Kidney (tissue), 14 donors: ENCODE measurements around the gene MIB1. TPM values are rescaled to one million over a fixed set of nuclear protein-coding genes. Genes with fewer than 3 reads are reported as not detected.

Experiments used
- DNase-seq, 5 donors: peaks; one replicate each; pipeline ENCODE4 v3.0.0-alpha.2; 2013 to 2020
- FAIRE-seq: peaks from 2 replicates; lab custom pipeline; 2012; peaks lifted over from hg19 to GRCh38; lab: Jason Lieb, UNC
- H3K27ac ChIP-seq, 2 donors: one replicate each; pipeline ENCODE4 v1.7.0; 2013; ENCODE audit warnings: low read depth in 2 of 2, low read length in 2 of 2, inconsistent platforms in 1 of 2
- H3K27me3 ChIP-seq: one replicate; pipeline ENCODE4 v1.7.1; 2013; ENCODE audit warnings: low read length, inconsistent platforms; ENCODE audit not compliant: control insufficient read depth, insufficient read depth
- H3K36me3 ChIP-seq, 3 donors: one replicate each; pipeline versions ENCODE4 v1.7.0 to v1.7.1; 2013; ENCODE audit warnings: low read length in 3 of 3, control low read depth in 1 of 3, inconsistent platforms in 1 of 3; ENCODE audit not compliant: insufficient read depth in 3 of 3, control insufficient read depth in 2 of 3
- H3K4me1 ChIP-seq, 3 donors: one replicate each; pipeline versions ENCODE4 v1.7.0 to v1.7.1; 2013; ENCODE audit warnings: low read length in 3 of 3, inconsistent platforms in 1 of 3, low read depth in 1 of 3; ENCODE audit not compliant: control insufficient read depth in 2 of 3, insufficient read depth in 2 of 3
- H3K4me3 ChIP-seq, 3 donors: one replicate each; pipeline versions ENCODE4 v1.7.0 to v1.8.1; 2013; ENCODE audit warnings: low read length in 3 of 3, control low read depth in 1 of 3, inconsistent platforms in 1 of 3
- H3K9ac ChIP-seq, 3 donors: one replicate each; pipeline versions ENCODE4 v1.7.0 to v1.7.1; 2013; ENCODE audit warnings: low read length in 3 of 3, control low read depth in 1 of 3, inconsistent platforms in 1 of 3
- H3K9me3 ChIP-seq, 3 donors: one replicate each; pipeline versions ENCODE4 v1.7.0 to v1.7.1; 2013; ENCODE audit warnings: low read length in 3 of 3, control low read depth in 1 of 3, inconsistent platforms in 1 of 3; ENCODE audit not compliant: control insufficient read depth in 2 of 3, insufficient read depth in 1 of 3
- intact Hi-C: fragments of 100-400 bp; cut with DNase I; formaldehyde crosslinking; loops from one replicate; pipeline ENCODE4 v1.11.1; 2022
- polyA plus RNA-seq: library from polyadenylated mRNA; stranded (reverse); fragments of 350-450 nt; fragmentation: Illumina TruSeq; extraction: RNeasy Lipid Tissue Mini Kit (QIAGEN cat#74804); gene quantifications from one replicate; pipeline ENCODE4 v1.2.3, GENCODE V29; 2014; ENCODE audit warnings: low read depth, low replicate concordance; ENCODE audit not compliant: insufficient read depth
- total RNA-seq: library from RNA; stranded (reverse); fragmentation: NEBNext Ultra II Directional; extraction: Animal tissue kit (Norgen Biotek cat#: 25700); gene quantifications from one replicate; pipeline ENCODE4 v1.2.1, GENCODE V29; 2021
- TF ChIP-seq, protein P1 (sequence below): IDR thresholded peaks from 3 replicates; pipeline ENCODE4 v1.5.1; 2012; ENCODE audit warnings: mild to moderate bottlenecking, moderate library complexity, borderline replicate concordance; ENCODE audit not compliant: insufficient read depth; ENCODE audit errors: extremely low read depth
- donor health status: control.
- donor health status: control.
- donor health status: control.
- donor health status: control.
- donor health status: control.
- donor health status: DM: yes; HTN: yes; CAD: no.
- donor health status: Normal renal cell carcinoma (clear cell type).

The MIB1 gene
- total and polyA plus RNA-seq, 2 donors from 2014 or later = 4.5 to 38.6 TPM

DNA sequence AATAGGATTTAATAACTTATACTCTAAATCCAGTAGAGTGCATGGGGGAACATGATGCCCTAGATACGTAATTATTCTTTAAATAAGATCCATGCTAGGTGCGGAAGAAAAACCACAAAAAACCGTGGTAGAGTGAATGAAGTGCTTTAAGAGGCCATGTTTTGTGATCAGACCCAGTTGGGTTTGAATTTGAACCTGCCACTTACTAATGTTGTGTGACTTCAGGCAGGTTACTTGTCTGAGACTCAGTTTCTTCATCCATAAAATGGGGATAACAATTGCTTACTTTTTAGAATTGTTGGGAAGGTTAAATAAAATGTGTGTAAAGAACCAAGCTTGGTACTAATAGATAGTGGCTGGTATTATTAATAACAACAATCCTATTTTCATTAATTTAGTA is 17.2 kb downstream of the MIB1 start:
- Histone ChIP-seq H3K4me3 (no peak overlapping the region), H3K9me3 (no peaks in the 10 kb centered on the region), H3K9ac (no peak overlapping the region), H3K4me1 (no peaks in the 10 kb centered on the region), H3K36me3 (no peaks in the 10 kb centered on the region), H3K27ac (no peak overlapping the region), H3K27me3 (no peaks in the 10 kb centered on the region)
- DNase-seq (no peak), FAIRE-seq (no peak)
- intact Hi-C loops = no loop called here
- TF ChIP-seq, protein P1, sequence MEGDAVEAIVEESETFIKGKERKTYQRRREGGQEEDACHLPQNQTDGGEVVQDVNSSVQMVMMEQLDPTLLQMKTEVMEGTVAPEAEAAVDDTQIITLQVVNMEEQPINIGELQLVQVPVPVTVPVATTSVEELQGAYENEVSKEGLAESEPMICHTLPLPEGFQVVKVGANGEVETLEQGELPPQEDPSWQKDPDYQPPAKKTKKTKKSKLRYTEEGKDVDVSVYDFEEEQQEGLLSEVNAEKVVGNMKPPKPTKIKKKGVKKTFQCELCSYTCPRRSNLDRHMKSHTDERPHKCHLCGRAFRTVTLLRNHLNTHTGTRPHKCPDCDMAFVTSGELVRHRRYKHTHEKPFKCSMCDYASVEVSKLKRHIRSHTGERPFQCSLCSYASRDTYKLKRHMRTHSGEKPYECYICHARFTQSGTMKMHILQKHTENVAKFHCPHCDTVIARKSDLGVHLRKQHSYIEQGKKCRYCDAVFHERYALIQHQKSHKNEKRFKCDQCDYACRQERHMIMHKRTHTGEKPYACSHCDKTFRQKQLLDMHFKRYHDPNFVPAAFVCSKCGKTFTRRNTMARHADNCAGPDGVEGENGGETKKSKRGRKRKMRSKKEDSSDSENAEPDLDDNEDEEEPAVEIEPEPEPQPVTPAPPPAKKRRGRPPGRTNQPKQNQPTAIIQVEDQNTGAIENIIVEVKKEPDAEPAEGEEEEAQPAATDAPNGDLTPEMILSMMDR = no peak

DNA sequence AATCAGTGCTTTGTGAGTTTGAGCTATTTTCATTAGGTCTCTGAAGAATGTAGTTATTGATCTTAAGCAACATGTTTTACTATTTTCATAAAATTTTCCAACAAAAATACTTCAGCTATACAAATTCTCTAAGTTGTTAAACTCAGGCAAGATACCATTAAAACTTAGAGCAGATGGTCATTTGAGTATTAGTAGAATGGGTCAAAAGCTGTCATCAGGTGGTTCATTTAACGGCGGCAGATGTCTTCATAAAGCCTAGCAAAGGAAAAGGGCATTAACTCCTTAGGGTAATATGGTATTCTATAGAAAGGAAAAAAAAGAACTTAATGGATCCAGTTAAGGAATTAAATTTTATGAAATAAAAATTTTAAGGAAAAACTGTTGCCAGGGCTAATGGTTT is 19.2 kb downstream of the MIB1 start:
- no peak overlapping the region for H3K27ac ChIP-seq
- no peaks in the 10 kb centered on the region for H3K36me3 ChIP-seq
- no peak overlapping the region for H3K4me3 ChIP-seq
- H3K27me3 ChIP-seq = no peaks in the 10 kb centered on the region
- intact Hi-C loops = no loop called here
- no peaks in the 10 kb centered on the region for H3K4me1 ChIP-seq
- DNase-seq (no peak), FAIRE-seq (no peak)
- TF ChIP-seq, protein P1 = no peak
- H3K9me3 ChIP-seq = no peaks in the 10 kb centered on the region
- no peak overlapping the region for H3K9ac ChIP-seq

DNA sequence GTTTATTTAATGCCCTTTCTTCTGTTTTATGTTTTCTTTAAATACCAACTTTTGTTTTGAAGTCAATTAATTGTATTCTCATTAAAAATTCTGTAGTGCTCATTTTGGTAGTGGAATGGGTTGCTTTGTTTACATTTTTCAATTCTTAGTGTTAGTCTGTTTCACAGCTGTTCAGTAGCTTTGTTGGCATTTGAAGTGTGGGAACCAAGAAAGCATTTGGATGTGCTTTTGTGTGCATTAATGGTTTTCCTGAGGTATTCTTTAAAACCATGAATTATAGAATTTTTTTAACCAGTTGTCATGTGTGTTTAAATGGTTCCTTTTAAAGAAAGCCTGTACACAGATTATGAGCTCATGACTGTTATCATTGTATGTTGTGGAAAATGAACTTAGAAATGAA is 19.7 kb downstream of the MIB1 start:
- DNase-seq = no peak
- intact Hi-C loops = no loop called here
- no peak for FAIRE-seq
- H3K27me3 ChIP-seq = no peaks in the 10 kb centered on the region
- H3K27ac ChIP-seq = no peak overlapping the region
- TF ChIP-seq, protein P1 = no peak
- no peaks in the 10 kb centered on the region for H3K4me1 ChIP-seq
- H3K9me3 ChIP-seq = no peaks in the 10 kb centered on the region
- H3K9ac ChIP-seq = no peak overlapping the region
- H3K36me3 ChIP-seq = no peaks in the 10 kb centered on the region
- no peak overlapping the region for H3K4me3 ChIP-seq

DNA sequence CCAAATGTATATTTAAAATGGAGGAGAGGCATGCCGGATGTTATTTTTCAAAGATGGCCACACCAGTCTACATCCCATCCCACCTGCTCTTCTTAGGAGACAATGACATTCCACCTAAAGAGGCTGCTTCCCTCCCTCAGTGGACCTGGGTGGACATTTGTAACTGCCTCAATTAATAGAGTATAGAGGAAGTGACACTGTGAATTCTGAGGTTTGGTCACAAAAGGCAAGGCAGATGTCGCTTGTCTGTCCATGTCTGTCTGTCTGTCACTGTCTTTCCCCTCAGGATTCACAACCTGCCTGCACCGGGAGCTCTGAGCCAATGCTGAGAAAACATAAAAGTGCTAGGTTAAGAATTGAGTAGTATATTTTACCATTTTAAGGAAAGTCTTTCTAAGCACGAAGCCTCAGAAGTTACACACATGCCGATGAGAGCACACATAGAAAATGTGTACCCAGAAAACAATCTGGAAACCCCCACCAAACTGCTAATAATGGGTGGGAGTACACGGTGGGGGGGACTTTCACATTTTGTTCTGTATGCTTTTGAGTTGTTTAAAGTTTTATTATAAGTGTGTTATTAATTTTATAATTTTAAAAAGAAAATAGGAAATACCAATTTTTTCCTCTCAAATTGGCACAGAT is 21.0 kb downstream of the MIB1 start:
- intact Hi-C loops = no loop called here

More for the DNA sequence above, 21.0 kb downstream of the MIB1 start:
- H3K27ac ChIP-seq = no peak overlapping the region
- no peaks in the 10 kb centered on the region for H3K4me1 ChIP-seq
- FAIRE-seq = no peak
- H3K9ac ChIP-seq = no peak overlapping the region
- H3K4me3 ChIP-seq = no peak overlapping the region
- TF ChIP-seq, protein P1 = no peak
- peaks cover 5 to 7% (median 6%) of the 10 kb centered on the region in 3 donors for H3K36me3 ChIP-seq
- H3K9me3 ChIP-seq = no peaks in the 10 kb centered on the region
- no peaks in the 10 kb centered on the region for H3K27me3 ChIP-seq
- no peak for DNase-seq
